Breast epithelium (tissue), 4 donors: ENCODE data around the gene MYBPH. TPM values are rescaled to one million over a fixed set of nuclear protein-coding genes. Genes with fewer than 3 reads are reported as not detected.
A peak's percentile ranks its signal among the peaks of the same experiment; 100 is the strongest.

Experiments
- DNase-seq, 2 donors: peaks; one replicate each; pipeline ENCODE4 v3.0.0-alpha.2; 2019; ENCODE audit warnings: low spot score in 2 of 2
- H3K27ac ChIP-seq, 2 donors: fragments of 200-600 bp; sonication (generic) in 1 of 2; one replicate each; pipeline ENCODE4 v1.5.1; 2016 to 2019; ENCODE audit warnings: mild to moderate bottlenecking in 1 of 2
- H3K27me3 ChIP-seq, 2 donors: fragments of 200-600 bp; sonication (generic) in 1 of 2; one replicate each; pipeline versions ENCODE4 v1.5.1 to v1.6.0; 2017 to 2019; ENCODE audit warnings: control low read depth in 1 of 2, mild to moderate bottlenecking in 1 of 2
- H3K36me3 ChIP-seq: fragments of 200-600 bp; one replicate; pipeline ENCODE4 v1.5.1; 2019
- H3K4me1 ChIP-seq, 2 donors: fragments of 200-600 bp; sonication (generic); one replicate each; pipeline ENCODE4 v1.5.1; 2016 to 2019; ENCODE audit warnings: control low read depth in 1 of 2
- H3K4me3 ChIP-seq, 3 donors: fragments of 200-600 bp; sonication (generic); 1 replicate in 2 of 3; 2 replicates in 1 of 3; pipeline ENCODE4 v1.5.1; 2016 to 2019; ENCODE audit warnings: mild to moderate bottlenecking in 3 of 3, moderate library complexity in 2 of 3
- H3K9me3 ChIP-seq, 2 donors: fragments of 200-600 bp; sonication (generic) in 1 of 2; one replicate each; pipeline ENCODE4 v1.5.1; 2016 to 2019; ENCODE audit warnings: control low read depth in 1 of 2
- POLR2A ChIP-seq: fragments of 450-650 bp; IDR thresholded peaks from one replicate; pipeline ENCODE4 v1.6.1; 2016; ENCODE audit warnings: antibody characterized with exemption, mild to moderate bottlenecking, moderate library complexity
- POLR2AphosphoS5 ChIP-seq, 3 donors: sonication (generic); formaldehyde crosslinking; IDR thresholded peaks; one replicate each; pipeline ENCODE4 v1.6.1; 2017; ENCODE audit warnings: antibody characterized with exemption in 3 of 3
- intact Hi-C: fragments of 100-400 bp; cut with DNase I; formaldehyde crosslinking; loops from one replicate; pipeline ENCODE4 v1.15.1; 2023; ENCODE audit warnings: low total_unique reads
- total RNA-seq, 3 donors: library from RNA; depleted of rRNA; stranded (reverse); fragments of >200 nt; gene quantifications; one replicate each; pipeline ENCODE4 v1.1.0, GENCODE V29; 2016
- TF ChIP-seq, protein P1 (sequence below), 3 donors: fragments of 450-650 bp; IDR thresholded peaks; one replicate each; pipeline ENCODE4 v1.5.1; 2016 to 2017; ENCODE audit warnings: antibody characterized with exemption in 3 of 3, mild to moderate bottlenecking in 3 of 3, moderate library complexity in 3 of 3

MYBPH gene
- total RNA-seq, 3 donors from 2014 or later: 0.66 TPM; not detected in 2

DNA sequence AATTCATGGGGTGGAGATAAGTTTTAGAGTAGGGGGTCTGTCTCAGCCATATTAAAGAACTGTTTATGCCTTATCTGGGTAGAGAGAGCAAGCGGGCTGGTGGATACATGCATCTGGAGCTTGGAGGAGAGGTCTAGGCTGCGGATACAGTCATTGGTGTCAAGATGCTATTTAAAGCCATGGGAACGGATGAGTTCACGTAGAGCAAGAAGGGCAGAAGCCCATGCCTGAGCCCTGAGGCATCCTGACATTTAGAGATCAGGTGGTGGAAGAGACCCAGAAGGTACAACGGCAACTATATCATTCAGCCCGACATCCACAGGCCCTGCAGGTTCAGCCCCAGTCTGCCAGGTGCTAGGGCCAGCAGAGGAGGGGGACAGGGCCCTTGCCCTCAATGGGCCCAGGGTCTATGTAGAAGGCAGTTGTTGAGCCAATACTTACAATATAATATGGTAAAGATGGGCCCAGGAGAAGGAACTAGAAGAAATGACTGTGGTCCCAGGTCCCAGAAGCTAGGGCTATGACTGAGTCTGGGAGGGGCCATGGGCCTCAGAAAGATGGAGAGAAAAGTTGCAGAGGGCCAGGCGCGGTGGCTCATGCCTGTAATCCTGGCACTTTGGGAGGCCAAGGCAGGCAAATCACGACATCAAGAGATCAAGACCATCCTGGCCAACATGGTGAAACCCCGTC lies 26.0 kb upstream of the MYBPH start:
- DNase-seq: no peak
- peak overlapping the region; percentile 64 to 92 for H3K27ac ChIP-seq
- H3K4me1 ChIP-seq: peaks cover 0 to 11% of the 10 kb centered on the region in 2 donors
- H3K27me3 ChIP-seq: peaks cover 0 to 2% of the 10 kb centered on the region in 2 donors
- TF ChIP-seq POLR2AphosphoS5 (IDR thresholded peaks at IDR 0.05): no peak
- no peak for TF ChIP-seq POLR2A
- TF ChIP-seq, protein P1, sequence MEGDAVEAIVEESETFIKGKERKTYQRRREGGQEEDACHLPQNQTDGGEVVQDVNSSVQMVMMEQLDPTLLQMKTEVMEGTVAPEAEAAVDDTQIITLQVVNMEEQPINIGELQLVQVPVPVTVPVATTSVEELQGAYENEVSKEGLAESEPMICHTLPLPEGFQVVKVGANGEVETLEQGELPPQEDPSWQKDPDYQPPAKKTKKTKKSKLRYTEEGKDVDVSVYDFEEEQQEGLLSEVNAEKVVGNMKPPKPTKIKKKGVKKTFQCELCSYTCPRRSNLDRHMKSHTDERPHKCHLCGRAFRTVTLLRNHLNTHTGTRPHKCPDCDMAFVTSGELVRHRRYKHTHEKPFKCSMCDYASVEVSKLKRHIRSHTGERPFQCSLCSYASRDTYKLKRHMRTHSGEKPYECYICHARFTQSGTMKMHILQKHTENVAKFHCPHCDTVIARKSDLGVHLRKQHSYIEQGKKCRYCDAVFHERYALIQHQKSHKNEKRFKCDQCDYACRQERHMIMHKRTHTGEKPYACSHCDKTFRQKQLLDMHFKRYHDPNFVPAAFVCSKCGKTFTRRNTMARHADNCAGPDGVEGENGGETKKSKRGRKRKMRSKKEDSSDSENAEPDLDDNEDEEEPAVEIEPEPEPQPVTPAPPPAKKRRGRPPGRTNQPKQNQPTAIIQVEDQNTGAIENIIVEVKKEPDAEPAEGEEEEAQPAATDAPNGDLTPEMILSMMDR (IDR thresholded peaks at IDR 0.05): no peak
- no peaks in the 10 kb centered on the region for H3K9me3 ChIP-seq
- intact Hi-C loops: no loop called here
- H3K36me3 ChIP-seq: no peaks in the 10 kb centered on the region
- no peak overlapping the region for H3K4me3 ChIP-seq

DNA sequence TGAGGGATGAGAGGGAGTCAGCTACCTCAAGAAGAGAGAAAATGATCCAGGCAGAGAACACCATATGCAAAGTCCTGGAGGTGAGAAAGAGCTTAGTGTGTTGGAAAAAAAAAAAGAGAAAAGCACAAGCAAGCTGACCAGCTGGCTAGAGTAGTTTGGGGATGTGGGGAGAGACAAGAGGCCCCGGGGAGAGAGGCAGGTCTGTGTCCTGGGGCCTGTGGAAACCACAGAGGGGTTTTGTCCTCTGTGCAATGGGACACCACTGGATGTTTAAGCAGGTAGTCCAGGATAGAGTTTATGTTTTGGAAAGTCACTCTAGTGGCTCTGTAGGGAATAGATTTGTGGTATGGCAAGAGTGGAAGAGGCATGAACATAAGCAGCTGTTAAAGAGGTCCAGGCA lies 25.3 kb upstream of the MYBPH start:
- Histone ChIP-seq H3K27me3 (peaks cover 0 to 2% of the 10 kb centered on the region in 2 donors), H3K4me3 (no peak overlapping the region), H3K27ac (peak overlapping the region; percentile 73 to 92), H3K9me3 (no peaks in the 10 kb centered on the region), H3K4me1 (peaks cover 0 to 11% of the 10 kb centered on the region in 2 donors), H3K36me3 (no peaks in the 10 kb centered on the region)
- intact Hi-C loops: no loop called here
- DNase-seq: no peak
- no peak for TF ChIP-seq POLR2AphosphoS5 (IDR thresholded peaks at IDR 0.05)
- TF ChIP-seq, protein P1 (IDR thresholded peaks at IDR 0.05): no peak
- no peak for TF ChIP-seq POLR2A

DNA sequence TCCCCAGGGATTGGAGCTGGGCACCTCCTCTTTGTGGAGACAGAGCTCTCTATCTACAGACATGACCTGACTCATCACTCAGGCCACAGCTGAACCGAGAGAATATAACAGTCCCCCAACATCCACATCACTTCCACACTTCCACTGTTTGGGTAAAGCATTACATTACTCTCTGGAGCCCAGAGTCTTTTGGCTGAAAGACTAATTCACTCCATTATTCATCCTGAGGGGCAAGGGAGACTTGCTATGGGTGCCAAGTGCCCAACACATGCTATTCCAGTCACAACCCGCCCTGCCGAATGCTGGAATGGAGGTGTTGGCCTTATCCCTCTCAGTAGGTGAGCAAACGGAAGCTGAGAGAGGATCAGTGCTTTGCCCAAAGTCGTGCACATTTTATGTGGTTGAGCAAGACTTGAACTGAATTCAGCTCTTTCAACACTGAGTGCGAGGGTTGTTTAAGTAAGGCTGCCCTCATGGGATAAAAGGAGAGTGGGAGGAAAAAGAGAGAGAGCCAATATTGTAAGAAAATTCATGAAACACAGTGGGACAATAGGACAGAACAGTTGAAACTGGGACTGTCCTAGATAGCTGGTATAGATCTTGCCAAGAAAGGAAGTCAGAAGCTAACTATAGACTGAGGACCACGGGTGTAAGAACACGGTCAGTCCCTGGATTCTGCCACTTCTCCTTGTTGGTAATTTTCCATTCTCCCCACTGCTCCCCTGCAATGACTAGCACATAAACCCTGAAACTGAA lies 24.4 kb upstream of the MYBPH start:
- peak overlapping the region in 1 of 3 donors; percentile 25 for H3K4me3 ChIP-seq
- H3K9me3 ChIP-seq: no peaks in the 10 kb centered on the region
- intact Hi-C loops: no loop called here
- H3K4me1 ChIP-seq: peaks cover 0 to 11% of the 10 kb centered on the region in 2 donors
- TF ChIP-seq POLR2AphosphoS5 (IDR thresholded peaks at IDR 0.05) (peak in 2 of 3 donors; percentile 65 to 69), POLR2A (no peak)
- H3K36me3 ChIP-seq: no peaks in the 10 kb centered on the region
- peak overlapping the region; percentile 73 to 92 for H3K27ac ChIP-seq
- peak in 1 of 2 donors; percentile 89 for DNase-seq
- H3K27me3 ChIP-seq: peaks cover 0 to 2% of the 10 kb centered on the region in 2 donors

DNA sequence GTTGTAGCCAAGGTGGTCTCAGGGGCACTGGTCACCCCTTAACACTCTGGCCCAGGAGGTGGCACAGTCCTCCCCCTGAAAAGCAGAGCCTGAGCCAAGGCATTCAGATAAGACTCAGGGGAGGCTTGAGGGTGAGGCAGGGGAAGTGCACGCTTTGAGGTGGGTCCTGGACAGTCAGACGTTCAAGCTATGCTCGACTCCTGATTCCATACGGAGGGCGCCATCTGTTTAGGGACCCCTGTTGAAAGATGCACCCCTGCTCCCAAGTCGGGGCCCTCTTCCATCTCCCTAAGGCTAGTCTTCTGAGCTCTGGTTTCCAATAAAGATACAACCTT lies 23.8 kb upstream of the MYBPH start:
- no peaks in the 10 kb centered on the region for H3K36me3 ChIP-seq
- H3K9me3 ChIP-seq: no peaks in the 10 kb centered on the region
- peaks cover 0 to 11% of the 10 kb centered on the region in 2 donors for H3K4me1 ChIP-seq
- H3K27me3 ChIP-seq: peaks cover 0 to 2% of the 10 kb centered on the region in 2 donors
- H3K27ac ChIP-seq: peak overlapping the region; percentile 73 to 92
- no peak for DNase-seq
- intact Hi-C loops: no loop called here
- no peak overlapping the region for H3K4me3 ChIP-seq
- TF ChIP-seq, protein P1 (IDR thresholded peaks at IDR 0.05): no peak
- TF ChIP-seq POLR2AphosphoS5 (IDR thresholded peaks at IDR 0.05) (no peak), POLR2A (no peak)

DNA sequence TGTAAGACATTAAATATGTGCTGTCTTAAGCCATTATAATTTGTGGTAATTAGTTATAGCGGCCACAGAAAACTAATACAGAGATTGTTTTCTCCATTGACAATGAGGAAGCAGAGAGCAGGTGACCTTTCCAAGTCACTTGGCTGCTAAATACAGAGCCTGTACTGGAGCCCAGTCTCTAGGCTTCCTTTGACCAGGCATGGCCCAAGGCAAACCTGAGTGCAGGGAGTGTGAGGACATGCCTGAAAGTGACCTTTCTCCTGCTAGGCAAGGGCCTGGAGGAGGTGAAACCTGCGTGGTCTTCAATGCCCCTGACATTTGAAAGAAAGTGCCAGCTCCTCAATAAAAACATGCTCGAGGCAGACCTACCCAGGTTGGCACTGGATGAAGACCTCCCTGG lies 23.4 kb upstream of the MYBPH start:
- no peak for DNase-seq
- H3K27me3 ChIP-seq: peaks cover 0 to 2% of the 10 kb centered on the region in 2 donors

More for the DNA sequence above, 23.4 kb upstream of the MYBPH start:
- Histone ChIP-seq H3K9me3 (no peaks in the 10 kb centered on the region), H3K4me3 (no peak overlapping the region), H3K36me3 (no peaks in the 10 kb centered on the region), H3K4me1 (peaks cover 0 to 11% of the 10 kb centered on the region in 2 donors), H3K27ac (peak overlapping the region; percentile 73 to 92)
- intact Hi-C loops: no loop called here
- TF ChIP-seq POLR2AphosphoS5 (IDR thresholded peaks at IDR 0.05) (no peak), POLR2A (no peak)
- TF ChIP-seq, protein P1 (IDR thresholded peaks at IDR 0.05): no peak
